Islet precursor cell (in vitro differentiated cells): Measurements from ENCODE around the gene NFE2L2.
A peak's percentile ranks its signal among the peaks of the same experiment; 100 is the strongest.
"Not testable (repeated sequence)": the region's sequence is repeated elsewhere in the genome, so short reads cannot be mapped to it uniquely, and the experiment has no call there.

Source experiments
- DNase-seq: peaks from one replicate; pipeline ENCODE4 v3.0.0-alpha.2; 2018

The NFE2L2 gene

GRCh38 chr2:177255227-177255601 is 9.3 kb downstream of the NFE2L2 start:
- DNase-seq: no peak

- peak; percentile 83 for DNase-seq
Measured at GRCh38 chr2:177254433-177255226, 9.9 kb downstream of the NFE2L2 start.

- DNase-seq: no peak
Measured at GRCh38 chr2:177253704-177254103, 10.8 kb downstream of the NFE2L2 start.

GRCh38 chr2:177252808-177253531 is 11.6 kb downstream of the NFE2L2 start:
- no peak for DNase-seq

GRCh38 chr2:177251165-177251542 is 13.4 kb downstream of the NFE2L2 start:
- no peak for DNase-seq

GRCh38 chr2:177250461-177250860 is 14.1 kb downstream of the NFE2L2 start:
- DNase-seq: no peak

GRCh38 chr2:177249038-177249437 is 15.5 kb downstream of the NFE2L2 start:
- no peak for DNase-seq

GRCh38 chr2:177247693-177248262 is 16.7 kb downstream of the NFE2L2 start:
- no peak for DNase-seq

- DNase-seq: not testable (repeated sequence)
Measured at GRCh38 chr2:177246523-177247030, 17.9 kb downstream of the NFE2L2 start.

- DNase-seq: no peak
Measured at GRCh38 chr2:177246000-177246399, 18.5 kb downstream of the NFE2L2 start.

GRCh38 chr2:177245010-177245422 is 19.5 kb downstream of the NFE2L2 start:
- DNase-seq: peak; percentile 76

GRCh38 chr2:177244244-177244771 is 20.2 kb downstream of the NFE2L2 start:
- DNase-seq: no peak

GRCh38 chr2:177243476-177243875 is 21.1 kb downstream of the NFE2L2 start:
- DNase-seq: no peak

- DNase-seq: no peak
Measured at GRCh38 chr2:177243073-177243472, 21.5 kb downstream of the NFE2L2 start.

GRCh38 chr2:177242121-177242987 is 22.2 kb downstream of the NFE2L2 start:
- DNase-seq: peak; percentile 69

- DNase-seq: no peak
Measured at GRCh38 chr2:177241711-177242120, 22.8 kb downstream of the NFE2L2 start.

GRCh38 chr2:177239932-177240630 is 24.4 kb downstream of the NFE2L2 start:
- DNase-seq: no peak

- DNase-seq: no peak
Measured at GRCh38 chr2:177239053-177239452, 25.5 kb downstream of the NFE2L2 start.

- DNase-seq: no peak
Measured at GRCh38 chr2:177237932-177238331, 26.6 kb downstream of the NFE2L2 start.

- DNase-seq: no peak
Measured at GRCh38 chr2:177235855-177236437, 28.6 kb downstream of the NFE2L2 start.

- no peak for DNase-seq
Measured at GRCh38 chr2:177234267-177234666, 30.3 kb downstream of the NFE2L2 start.
